HepG2 (cell line): ENCODE measurements around the gene TSPAN2.

ENCODE experiments used
- EZH2 ChIP-seq: conservative IDR thresholded peaks from 2 replicates; pipeline ENCODE4 v1.6.1; 2012; ENCODE audit warnings: mild to moderate bottlenecking, low read depth, low read length, moderate library complexity
- SAP130 ChIP-seq: IDR thresholded peaks from 2 replicates; pipeline ENCODE4 v1.6.1; 2016; ENCODE audit warnings: low read depth
- ZBTB42 ChIP-seq: sonication (generic); formaldehyde crosslinking; IDR thresholded peaks from 2 replicates; pipeline ENCODE4 v1.5.0; 2020; ENCODE audit warnings: mild to moderate bottlenecking, missing genetic modification reagents
- ZBTB7A ChIP-seq: sonication (generic); formaldehyde crosslinking; IDR thresholded peaks from 2 replicates; pipeline ENCODE4 v1.8.0; 2022; ENCODE audit warnings: mild to moderate bottlenecking, missing genetic modification reagents

DNA sequence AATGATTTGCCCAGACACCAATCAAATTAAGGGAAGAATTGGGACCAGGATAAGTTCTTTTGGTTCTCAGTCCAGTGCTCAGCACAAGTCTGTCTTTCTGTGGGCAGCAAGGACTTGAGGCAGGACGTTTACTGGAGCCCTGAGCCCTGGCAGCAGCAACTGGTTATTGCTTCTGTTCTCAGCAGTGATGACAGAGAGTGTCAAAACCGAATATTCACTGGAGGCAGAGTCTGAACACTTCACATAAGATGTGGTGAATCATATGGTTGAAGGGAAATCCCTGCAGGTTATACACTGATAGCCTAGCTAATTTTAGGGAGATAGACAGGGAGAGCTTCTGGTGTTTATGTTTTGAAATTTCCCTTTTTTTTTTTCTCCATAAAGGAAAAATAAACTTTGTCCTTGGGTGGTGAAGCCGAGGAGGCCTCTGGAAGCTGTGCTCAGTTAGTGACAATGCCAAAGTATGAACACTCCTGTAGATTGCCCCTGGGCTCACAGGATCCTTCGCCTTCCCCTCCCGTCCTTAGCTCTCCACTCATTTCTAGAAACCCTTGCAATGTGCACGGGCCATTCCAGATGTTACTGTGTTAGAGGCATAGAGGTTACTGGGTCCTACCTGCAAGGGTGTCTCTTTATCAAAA is 26.3 kb upstream of the TSPAN2 start:
- TF ChIP-seq SAP130 (CRISPR knock-in tag) (no peak), ZBTB42 (CRISPR knock-in tag) (no peak), ZBTB7A (CRISPR knock-in tag) (no peak), EZH2 (no peak)
